Measurements from ENCODE around the gene TFPI2. TPM values are rescaled to one million over a fixed set of nuclear protein-coding genes. Genes with fewer than 3 reads are reported as not detected.
"Not testable (repeated sequence)": the region's sequence is repeated elsewhere in the genome, so short reads cannot be mapped to it uniquely, and the experiment has no call there.

TFPI2 gene, protein sequence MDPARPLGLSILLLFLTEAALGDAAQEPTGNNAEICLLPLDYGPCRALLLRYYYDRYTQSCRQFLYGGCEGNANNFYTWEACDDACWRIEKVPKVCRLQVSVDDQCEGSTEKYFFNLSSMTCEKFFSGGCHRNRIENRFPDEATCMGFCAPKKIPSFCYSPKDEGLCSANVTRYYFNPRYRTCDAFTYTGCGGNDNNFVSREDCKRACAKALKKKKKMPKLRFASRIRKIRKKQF
- total RNA-seq = 3.6 and 13.9 TPM in 2 replicates
- polyA plus RNA-seq (2012) = 2.4 TPM

DNA sequence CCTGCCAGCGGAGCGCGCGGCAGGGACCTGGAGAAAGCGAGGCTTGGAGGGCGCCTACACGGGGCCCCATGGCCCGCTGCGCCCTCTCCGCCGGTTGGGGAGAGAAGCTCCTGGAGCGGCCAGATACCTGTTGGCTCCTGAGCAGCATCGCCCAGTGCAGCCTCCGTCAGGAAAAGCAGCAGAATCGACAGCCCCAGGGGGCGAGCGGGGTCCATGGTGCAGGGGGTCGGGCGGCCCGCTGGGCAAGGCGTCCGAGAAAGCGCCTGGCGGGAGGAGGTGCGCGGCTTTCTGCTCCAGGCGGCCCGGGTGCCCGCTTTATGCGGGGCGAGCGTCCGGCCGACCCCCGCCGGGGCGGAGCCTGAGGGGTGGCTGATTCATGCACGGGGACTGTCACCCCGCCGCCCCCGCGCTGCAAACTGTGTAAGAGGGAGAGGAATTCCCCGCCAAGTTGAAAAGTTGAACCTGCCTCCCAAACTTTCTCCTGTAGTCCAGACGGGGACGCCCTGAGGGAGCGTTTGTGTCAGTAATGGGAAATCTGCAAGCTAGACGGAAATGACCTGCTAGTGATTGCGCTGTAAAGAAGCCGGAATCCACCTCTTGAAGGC lies at the start of gene TFPI2:
Gene TFPI2 (minus strand): TSS at position 290 of the 605 bp plus-strand sequence. CDS start 75 bp downstream, at position 215.
- DNase-seq (ENCODE audit: low read depth) = peak; percentile 60

DNA sequence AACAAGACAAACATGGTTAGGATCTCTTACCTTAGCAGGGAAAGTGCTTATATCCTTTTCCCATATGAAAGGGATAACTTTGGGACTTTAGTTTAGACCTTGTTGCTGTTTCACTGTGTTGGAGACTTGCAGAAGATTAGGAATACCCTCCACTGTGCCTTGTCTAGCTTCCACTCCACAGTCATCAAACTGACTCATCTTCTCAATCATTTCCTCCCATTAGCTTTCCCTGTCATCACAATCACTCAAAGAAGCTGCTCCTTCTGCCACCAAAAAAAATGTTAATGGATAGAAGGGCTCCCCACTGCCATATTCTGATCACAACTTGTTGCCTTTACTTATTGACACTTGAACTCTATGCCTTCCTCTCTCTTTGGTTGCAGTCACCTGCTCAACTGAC lies 47.7 kb upstream of the TFPI2 start:
- no peak for DNase-seq (ENCODE audit: low read depth)

DNA sequence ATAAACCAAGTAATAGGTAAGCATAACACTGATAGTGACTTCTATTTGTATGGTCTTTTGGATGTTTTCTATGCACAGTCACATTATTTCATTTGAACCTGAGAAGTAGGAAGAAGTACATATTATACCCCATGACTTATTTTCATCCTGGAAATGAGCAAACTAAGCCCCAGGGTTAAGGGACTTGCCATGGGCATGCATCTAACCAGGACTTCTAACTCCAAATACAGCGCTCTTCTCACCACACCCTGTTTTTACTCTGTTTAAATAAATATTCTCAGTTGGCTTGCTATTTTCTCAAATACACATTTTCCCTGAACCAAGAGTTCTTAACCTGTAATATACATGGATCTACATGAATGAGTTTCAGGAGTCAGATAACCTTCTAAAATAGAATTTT lies 47.3 kb upstream of the TFPI2 start:
- no peak for DNase-seq (ENCODE audit: low read depth)

DNA sequence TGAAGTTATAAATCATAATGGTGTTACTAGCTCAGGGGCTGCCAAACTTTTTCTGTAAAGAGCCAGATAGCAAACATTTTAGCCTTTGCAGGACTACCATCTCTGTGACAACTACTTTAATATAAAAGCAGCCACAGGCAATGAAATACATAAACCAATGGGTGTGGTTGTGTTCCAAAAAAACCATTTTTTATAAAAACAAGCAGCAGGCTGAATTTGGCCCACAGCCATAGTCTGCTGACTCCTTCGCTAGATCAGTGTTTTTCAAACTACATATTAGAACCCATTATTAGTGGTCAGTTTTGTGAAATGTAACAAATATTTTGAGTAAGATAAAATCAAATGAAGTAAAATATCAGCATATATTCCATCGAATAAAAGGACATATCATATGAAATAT lies 44.5 kb upstream of the TFPI2 start:
- no peak for DNase-seq (ENCODE audit: low read depth)

DNA sequence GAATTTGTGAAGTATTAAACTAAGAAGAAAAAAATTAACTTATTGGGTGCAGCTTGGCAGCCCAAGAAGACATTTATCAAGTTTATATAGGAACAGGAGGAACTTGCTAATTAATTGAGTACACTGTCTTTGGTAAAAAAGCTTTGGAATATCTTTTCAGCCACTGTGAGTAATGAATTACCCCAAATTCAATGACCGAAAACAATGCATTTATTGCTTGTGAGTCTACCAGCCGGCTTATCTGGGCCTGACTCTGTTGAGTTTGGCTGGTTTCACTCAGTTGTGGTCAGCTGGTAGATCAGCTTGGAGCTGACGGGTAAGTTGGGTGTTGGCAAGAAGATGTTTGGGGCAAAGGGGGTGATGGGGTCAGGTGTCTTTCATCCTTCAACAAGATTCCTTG lies 42.6 kb upstream of the TFPI2 start:
- DNase-seq (ENCODE audit: low read depth) = no peak

DNA sequence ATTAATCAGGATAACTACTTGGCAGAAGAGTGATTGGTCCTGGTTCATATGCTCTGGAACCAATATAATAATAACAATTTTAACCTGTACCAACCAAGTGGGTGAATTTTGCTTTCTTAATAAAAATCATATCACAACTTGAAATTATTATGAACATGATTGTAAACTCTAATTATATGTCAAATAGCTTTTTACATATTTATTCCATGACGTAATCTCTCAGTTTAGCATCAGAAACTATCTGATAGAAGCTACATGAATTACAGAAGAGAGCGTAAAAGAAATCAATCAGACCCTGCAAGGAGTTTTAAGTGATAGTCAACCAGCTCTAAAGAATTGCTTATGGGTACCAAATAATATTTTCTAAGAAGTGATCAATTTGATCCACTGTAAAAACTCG lies 41.1 kb upstream of the TFPI2 start:
- no peak for DNase-seq (ENCODE audit: low read depth)

DNA sequence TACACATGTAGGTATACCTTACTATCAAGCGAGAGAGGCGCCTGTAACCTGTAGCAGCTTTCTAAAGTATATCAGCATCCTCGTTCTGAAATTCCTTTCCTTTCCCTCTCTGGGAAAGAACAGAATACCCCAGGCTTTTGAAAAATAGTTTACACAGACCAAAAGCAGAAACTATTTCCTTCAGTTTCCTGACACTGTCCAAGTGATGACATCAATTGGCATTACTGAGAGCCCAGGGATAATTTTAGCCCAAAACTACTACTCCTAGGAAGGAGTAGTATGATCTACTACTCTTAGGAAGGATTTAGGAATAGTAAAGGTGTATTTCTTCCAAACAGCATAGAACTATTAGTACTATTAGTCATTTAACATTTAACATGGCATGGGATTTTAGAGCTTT lies 37.0 kb upstream of the TFPI2 start:
- no peak for DNase-seq (ENCODE audit: low read depth)

DNA sequence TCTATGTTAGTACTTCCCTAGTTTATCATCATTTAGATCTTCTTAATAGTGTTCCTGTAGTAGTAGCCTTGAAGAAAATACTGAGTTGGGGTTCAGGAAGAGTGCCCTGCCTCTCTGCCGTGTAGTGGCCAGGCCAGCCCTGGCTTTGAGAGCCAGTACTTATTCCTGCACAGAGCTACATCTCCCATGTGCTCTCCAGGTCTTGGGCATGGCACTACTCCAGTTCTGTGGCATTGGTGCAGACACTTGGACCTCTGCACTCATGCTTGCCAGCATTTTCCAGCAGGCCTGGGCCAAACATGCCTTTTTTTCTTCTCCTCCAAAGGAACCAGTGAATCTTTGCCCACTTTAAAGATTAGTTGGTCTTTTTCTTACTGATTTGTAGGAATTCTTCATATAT lies 36.2 kb upstream of the TFPI2 start:
- peak; percentile 36 for DNase-seq (ENCODE audit: low read depth)

DNA sequence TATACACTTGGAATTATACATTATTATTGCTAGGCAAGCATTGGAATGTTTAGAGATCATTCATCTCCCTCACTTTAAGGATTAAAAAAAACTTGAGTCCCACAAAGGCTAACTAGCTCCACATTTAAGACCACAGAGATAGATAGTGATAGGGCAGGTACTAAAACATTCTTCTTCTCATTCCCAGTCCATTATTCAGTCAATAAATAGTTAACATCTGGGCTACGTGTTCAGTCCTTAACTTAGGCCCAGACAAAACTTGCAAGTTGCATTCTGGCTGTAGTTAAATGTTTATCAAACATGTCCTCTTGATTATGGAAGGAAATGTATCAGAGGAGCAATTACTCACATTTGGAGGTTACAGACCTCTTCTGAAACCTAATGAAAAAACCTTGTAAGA lies 33.4 kb upstream of the TFPI2 start:
- peak; percentile 20 for DNase-seq (ENCODE audit: low read depth)

DNA sequence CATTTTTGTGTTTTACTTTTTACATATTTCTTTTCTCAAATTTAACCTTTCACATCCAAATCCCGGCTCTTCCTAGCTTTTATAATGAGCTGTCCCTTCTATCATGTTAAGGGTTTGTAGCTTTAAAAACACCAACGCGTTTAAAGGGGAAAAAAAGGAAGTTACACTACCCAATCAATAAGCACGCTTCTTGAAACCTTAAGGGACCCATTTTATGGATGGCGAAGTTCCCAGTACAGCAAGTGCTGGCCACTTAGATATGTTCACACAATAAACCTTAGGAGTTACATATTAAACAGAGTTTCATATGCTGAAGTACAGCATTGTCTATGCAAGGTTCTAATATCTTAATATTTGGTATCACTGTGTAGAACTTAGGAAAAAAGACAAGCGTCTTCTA lies 32.7 kb upstream of the TFPI2 start:
- peak; percentile 40 for DNase-seq (ENCODE audit: low read depth)

DNA sequence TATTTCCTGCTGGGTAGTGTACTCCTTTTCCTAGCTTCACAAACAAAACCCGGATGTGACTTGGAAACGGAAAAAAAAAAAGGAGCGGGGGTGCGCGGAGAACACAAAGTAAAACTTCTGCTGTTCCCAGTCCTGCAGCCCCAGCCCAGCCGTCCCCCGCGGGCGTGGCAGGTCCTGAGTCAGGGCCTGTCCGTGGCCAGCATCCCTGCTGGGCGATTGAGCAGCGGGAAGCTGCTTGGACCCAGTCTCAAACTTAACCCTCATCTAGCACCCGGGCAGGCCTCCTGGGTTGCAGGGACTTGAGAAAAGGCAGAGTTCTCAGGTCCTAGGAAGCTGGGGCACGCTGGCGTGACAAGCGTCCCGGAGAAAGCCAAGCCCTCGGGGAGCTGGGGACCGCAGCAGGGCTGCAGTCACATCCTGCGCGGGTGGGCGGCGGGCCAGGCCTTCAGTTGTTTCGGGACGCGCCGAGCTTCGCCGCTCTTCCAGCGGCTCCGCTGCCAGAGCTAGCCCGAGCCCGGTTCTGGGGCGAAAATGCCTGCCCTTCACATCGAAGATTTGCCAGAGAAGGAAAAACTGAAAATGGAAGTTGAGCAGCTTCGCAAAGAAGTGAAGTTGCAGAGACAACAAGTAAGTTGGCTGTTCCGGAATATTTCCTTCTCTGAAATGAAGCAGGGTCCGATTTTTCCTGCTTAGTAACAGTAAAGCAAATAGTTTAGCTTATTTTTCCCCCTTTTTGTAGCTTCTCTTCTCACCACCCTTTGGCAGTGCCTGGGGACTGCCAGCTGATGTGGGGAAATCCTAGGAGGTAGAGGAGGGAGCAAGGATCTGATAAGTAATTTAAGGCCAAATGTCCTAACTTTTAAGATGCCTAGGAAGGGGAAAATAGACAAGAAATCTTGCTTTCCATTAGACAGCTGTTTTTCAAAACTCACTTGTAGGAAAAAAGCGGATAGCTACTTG lies 31.3 kb upstream of the TFPI2 start, which contains the start of gene GNG11:
Gene GNG11 (plus strand): TSS at position 129 of the 960 bp plus-strand sequence. CDS start 403 bp downstream, at position 532.
- peak; percentile 94 for DNase-seq (ENCODE audit: low read depth)

DNA sequence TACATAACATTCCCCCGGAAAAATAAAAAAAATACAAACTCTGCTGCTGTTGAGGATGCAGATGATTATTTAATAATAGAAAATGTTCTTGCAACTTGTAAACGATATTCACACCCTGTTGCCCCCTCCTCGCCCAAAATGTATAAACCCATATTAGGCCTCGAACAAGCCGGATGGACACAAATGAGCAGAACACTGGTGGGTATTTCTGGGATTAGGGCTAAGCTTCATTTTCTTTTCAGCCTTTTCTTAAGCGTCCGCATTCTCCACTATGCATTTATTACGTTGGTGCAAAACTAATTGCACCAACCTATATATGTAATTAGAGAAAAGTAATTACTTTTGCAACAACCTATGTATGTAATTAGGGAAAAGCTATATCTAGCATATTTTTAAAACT lies 30.6 kb upstream of the TFPI2 start:
- no peak for DNase-seq (ENCODE audit: low read depth)

DNA sequence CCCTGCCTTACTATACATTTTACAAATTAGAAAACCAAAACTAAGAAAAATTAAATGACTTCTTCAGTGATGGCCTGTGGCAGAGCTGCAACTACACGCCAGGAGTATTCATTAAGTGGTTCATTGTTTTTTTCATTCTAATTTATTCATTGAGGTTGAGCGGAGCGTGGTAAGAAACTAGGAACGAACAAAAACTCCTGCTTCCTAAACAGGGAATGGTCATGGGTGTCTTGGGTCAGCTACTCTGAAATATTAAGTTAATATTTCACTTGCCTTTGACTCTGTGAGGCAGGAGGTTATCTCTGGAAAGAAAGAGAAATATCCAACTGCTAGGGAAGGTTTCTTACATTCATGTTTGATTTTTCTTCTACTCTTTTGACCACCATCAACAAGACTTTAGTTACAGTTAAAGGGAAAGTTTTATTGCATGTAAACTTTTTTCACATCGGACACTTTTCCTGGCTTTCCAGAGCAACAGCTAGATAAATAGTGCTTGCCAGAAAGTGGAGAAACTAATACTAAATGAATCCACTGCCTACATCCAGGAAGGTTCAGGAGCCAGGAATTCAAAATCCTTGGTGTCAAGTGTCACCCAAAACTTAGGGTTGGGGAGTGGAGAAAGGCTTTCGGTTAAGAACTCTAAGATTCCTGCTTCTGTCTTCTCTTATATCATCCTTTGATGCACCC lies 30.1 kb upstream of the TFPI2 start:
- DNase-seq (ENCODE audit: low read depth) = peak; percentile 54

DNA sequence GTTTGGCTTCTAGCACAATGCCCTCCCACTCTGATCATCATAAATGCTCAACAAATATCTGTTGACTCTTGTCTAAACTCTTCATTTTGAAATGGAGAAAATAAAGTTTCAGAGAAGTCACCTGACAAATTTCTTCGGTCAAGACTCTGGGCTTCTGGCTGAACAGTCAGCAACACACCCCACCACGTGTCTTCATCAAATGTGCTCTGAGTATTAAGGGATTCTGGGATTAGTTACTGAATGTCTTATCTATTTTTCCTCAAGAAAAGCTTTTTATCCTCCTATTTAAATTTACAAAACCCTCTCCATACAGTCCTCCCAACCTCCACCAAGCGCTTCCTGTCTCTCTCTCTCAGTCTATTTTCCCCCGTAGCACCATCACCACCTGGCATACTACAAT lies 25.8 kb upstream of the TFPI2 start:
- not testable (repeated sequence) for DNase-seq (ENCODE audit: low read depth)

DNA sequence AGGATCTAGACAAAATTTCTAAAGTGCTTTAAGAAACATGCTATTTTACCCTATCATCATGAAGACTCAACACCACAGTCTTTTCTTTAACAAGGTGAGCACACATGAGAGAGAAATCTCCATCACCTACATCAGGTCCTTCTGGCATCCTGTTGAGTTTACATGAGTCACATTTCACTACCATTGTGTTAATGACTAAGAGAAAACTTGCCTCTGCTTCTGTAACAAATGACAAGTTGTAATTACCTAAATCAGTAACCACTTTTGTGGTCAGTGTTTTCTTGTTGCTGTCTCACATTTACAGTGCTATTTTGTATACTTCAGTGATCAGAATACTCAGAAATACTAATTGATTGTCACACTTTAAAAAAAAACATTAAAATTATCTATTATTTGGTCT lies 25.3 kb upstream of the TFPI2 start:
- not testable (repeated sequence) for DNase-seq (ENCODE audit: low read depth)

DNA sequence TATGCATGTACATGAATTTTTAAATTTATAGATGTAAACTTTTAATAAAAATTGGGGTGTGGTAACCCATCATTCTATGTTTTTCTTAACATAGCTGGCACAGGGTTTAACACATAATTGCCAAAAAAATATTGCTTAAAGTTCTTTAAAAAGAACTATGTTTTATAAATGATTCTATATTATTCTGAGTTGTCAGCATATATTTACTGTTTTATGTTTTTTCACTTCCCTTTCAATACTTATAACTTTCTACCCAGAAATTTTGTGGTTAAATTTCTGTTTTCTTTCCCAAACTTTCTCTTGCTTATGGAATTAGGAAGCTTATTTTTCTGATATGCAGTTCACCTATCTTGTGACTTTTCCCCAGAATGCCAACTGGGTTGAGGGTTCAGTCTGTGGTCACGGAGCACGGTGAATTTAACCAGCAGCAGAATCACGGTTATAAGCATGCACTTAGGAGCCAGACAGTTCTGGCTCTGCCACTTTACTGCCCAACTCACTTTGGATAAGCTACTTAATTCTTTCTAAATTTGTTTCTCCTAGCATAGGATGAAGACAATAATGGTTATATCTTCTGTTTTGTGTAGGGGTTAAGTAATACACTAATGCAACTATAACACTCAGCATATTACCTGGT lies 24.8 kb upstream of the TFPI2 start:
- not testable (repeated sequence) for DNase-seq (ENCODE audit: low read depth)

DNA sequence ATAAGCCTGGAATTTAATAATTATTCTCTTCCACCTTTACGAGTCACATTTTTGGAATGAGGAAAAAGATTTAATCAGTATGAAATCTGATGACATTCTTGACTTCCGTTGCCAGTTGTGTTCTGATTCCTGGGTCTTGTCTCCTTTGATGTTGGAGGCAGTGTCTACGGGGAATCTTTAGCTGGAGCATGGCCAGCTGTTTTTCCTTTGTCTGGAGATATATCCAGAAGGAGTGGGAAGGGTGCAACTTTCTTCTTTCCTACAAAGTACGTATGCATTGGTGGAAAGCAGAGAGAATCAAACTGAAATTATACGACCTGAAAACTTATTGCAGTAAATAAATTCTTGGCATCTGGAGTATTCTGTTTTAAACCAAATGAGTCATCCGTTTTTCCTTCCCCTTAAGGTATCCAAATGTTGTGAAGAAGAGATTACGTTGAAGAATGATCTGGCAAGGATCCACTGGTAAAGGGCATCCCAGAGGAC lies 24.1 kb upstream of the TFPI2 start:
- peak; percentile 43 for DNase-seq (ENCODE audit: low read depth)

DNA sequence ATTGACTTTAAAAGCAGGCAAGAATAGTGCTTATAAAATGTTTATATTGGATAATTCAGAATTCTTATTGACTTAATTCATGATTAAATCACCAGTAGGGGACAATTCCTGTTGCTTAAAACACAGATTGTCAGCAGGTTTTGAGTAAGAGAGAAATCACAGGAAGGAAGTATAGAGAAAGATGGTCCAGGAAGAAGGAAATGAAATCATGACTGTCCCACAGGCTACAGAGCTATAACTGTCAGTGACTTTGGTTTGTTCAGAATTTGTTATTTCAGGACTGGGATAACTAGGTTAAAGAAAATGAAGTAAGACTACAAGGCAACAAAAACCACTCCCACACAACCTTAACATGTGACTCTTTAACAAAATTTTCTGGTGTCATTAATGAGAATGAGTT lies 22.6 kb upstream of the TFPI2 start:
- DNase-seq (ENCODE audit: low read depth) = no peak

DNA sequence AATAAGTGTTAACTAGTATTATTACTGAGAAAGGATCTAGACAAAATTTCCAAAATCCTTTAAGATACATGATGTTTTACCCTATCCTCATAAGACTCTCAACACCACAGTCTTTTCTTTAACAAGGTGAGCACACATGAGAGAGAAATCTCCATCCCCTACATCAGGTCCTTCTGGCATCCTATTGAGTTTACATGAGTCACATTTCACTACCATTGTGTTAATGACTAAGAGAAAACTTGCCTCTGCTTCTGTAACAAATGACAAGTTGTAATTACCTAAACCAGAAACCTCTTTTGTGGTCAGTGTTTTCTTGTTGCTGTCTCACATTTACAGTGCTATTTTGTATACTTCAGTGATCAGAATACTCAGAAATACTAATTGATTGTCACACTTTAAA lies 21.1 kb upstream of the TFPI2 start:
- not testable (repeated sequence) for DNase-seq (ENCODE audit: low read depth)

DNA sequence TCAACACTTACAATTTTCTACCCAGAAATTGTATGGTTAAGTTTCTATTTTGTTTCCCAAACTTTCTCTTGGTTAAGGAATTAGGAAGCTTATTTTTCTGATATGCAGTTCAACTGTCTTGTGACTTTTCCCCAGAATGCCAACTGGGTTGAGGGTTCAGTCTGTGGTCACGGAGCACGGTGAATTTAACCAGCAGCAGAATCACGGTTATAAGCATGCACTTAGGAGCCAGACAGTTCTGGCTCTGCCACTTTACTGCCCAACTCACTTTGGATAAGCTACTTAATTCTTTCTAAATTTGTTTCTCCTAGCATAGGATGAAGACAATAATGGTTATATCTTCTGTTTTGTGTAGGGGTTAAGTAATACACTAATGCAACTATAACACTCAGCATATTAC lies 20.7 kb upstream of the TFPI2 start:
- not testable (repeated sequence) for DNase-seq (ENCODE audit: low read depth)
